CD14-positive monocyte (primary cell): ENCODE data around the gene UST. TPM values are rescaled to one million over a fixed set of nuclear protein-coding genes. Genes with fewer than 3 reads are reported as not detected.

Experiments used
- DNase-seq, 3 donors: peaks; one replicate each; pipeline ENCODE4 v3.0.0-alpha.2; 2011 to 2022
- H2AFZ ChIP-seq: 2 replicates; pipeline ENCODE4 v1.6.0; 2012; ENCODE audit warnings: mild to moderate bottlenecking, low read depth, low read length, inconsistent platforms; ENCODE audit not compliant: insufficient read depth, poor library complexity, severe bottlenecking
- H3K27ac ChIP-seq, 2 donors: 1 replicate in 1 of 2; 2 replicates in 1 of 2; pipeline ENCODE4 v1.5.1; 2012 to 2013; ENCODE audit warnings: low read length in 2 of 2, control low read depth in 1 of 2, inconsistent platforms in 1 of 2, low read depth in 1 of 2, mild to moderate bottlenecking in 1 of 2
- H3K27me3 ChIP-seq, 2 donors: one replicate each; pipeline versions ENCODE4 v1.6.0 to v1.6.1; 2011 to 2013; ENCODE audit warnings: low read length in 2 of 2; ENCODE audit not compliant: control insufficient read depth in 2 of 2, insufficient read depth in 2 of 2
- H3K36me3 ChIP-seq, 2 donors: replicated peaks in 1 of 2; 1 replicate in 1 of 2; 2 replicates in 1 of 2; pipeline versions ENCODE4 v1.5.1 to v1.6.1; 2012 to 2013; ENCODE audit warnings: low read length in 2 of 2, control low read depth in 1 of 2, inconsistent platforms in 1 of 2, mild to moderate bottlenecking in 1 of 2; ENCODE audit not compliant: insufficient read depth in 2 of 2, control insufficient read depth in 1 of 2
- H3K4me1 ChIP-seq, 2 donors: 1 replicate in 1 of 2; 2 replicates in 1 of 2; pipeline versions ENCODE4 v1.5.1 to v1.6.1; 2012 to 2013; ENCODE audit warnings: low read length in 2 of 2, control low read depth in 1 of 2, inconsistent platforms in 1 of 2, mild to moderate bottlenecking in 1 of 2, moderate library complexity in 1 of 2; ENCODE audit not compliant: insufficient read depth in 2 of 2, control insufficient read depth in 1 of 2
- H3K4me2 ChIP-seq: replicated peaks from 2 replicates; pipeline ENCODE3; 2012; ENCODE audit warnings: low read length, moderate library complexity, mild to moderate bottlenecking; ENCODE audit not compliant: poor library complexity, severe bottlenecking; ENCODE audit errors: extremely low read depth
- H3K4me3 ChIP-seq, 3 experiments: fragments of 200-600 bp in 1 of 3; sonication (generic) in 1 of 3; replicated peaks in 1 of 3; 1 replicate in 2 of 3; 2 replicates in 1 of 3; pipeline ENCODE4 v1.5.1; 2011 to 2013; ENCODE audit warnings: low read length in 3 of 3, mild to moderate bottlenecking in 3 of 3, control low read depth in 2 of 3, low read depth in 2 of 3, inconsistent platforms in 1 of 3, moderate library complexity in 1 of 3
- H3K79me2 ChIP-seq: 2 replicates; pipeline ENCODE4 v1.6.0; 2012; ENCODE audit warnings: mild to moderate bottlenecking, control low read depth, inconsistent platforms, low read length, moderate library complexity; ENCODE audit not compliant: insufficient read depth
- H3K9ac ChIP-seq: 2 replicates; pipeline ENCODE4 v1.6.0; 2017; ENCODE audit warnings: low read length, mild to moderate bottlenecking; ENCODE audit not compliant: insufficient read depth, poor library complexity, severe bottlenecking
- H3K9me3 ChIP-seq, 2 donors: replicated peaks in 1 of 2; 1 replicate in 1 of 2; 2 replicates in 1 of 2; pipeline versions ENCODE4 v1.5.1 to v1.6.1; 2012 to 2013; ENCODE audit warnings: low read length in 2 of 2, control low read depth in 1 of 2; ENCODE audit not compliant: control insufficient read depth in 1 of 2, insufficient read depth in 1 of 2
- H4K20me1 ChIP-seq: 2 replicates; pipeline ENCODE4 v1.6.0; 2012; ENCODE audit warnings: mild to moderate bottlenecking, low read length, control low read depth, moderate library complexity; ENCODE audit not compliant: insufficient read depth
- H3K27ac Mint-ChIP-seq, 7 donors: one replicate each; pipeline ENCODE4 v1.8.0; 2020; ENCODE audit warnings: mild to moderate bottlenecking in 7 of 7, mixed read lengths in 7 of 7, moderate library complexity in 6 of 7, inconsistent platforms in 2 of 7
- H3K27me3 Mint-ChIP-seq, 3 donors: one replicate each; pipeline ENCODE4 v1.8.0; 2021 to 2022; ENCODE audit warnings: low read depth in 3 of 3, mild to moderate bottlenecking in 3 of 3, mixed read lengths in 3 of 3, moderate library complexity in 3 of 3, inconsistent platforms in 1 of 3
- H3K36me3 Mint-ChIP-seq, 2 donors: one replicate each; pipeline ENCODE4 v1.8.0; 2020; ENCODE audit warnings: mixed read lengths in 2 of 2, inconsistent platforms in 1 of 2, mild to moderate bottlenecking in 1 of 2
- H3K4me1 Mint-ChIP-seq: one replicate; pipeline ENCODE4 v1.8.0; 2020; ENCODE audit warnings: mild to moderate bottlenecking, mixed read lengths
- H3K4me3 Mint-ChIP-seq, 2 donors: one replicate each; pipeline ENCODE4 v1.8.0; 2020; ENCODE audit warnings: mild to moderate bottlenecking in 2 of 2, mixed read lengths in 2 of 2, moderate library complexity in 1 of 2
- H3K9me3 Mint-ChIP-seq, 7 donors: one replicate each; pipeline ENCODE4 v1.8.0; 2020 to 2022; ENCODE audit warnings: mixed read lengths in 7 of 7, mild to moderate bottlenecking in 6 of 7, moderate library complexity in 6 of 7, inconsistent platforms in 2 of 7
- CTCF ChIP-seq: fragments of 200-600 bp; IDR thresholded peaks from one replicate; pipeline ENCODE4 v1.8.0; 2022; ENCODE audit warnings: antibody characterized with exemption, mild to moderate bottlenecking
- WGBS: methylation state at CpG from one replicate; pipeline ENCODE4 v1.1.5; 2013; ENCODE audit warnings: missing lambda C conversion rate; ENCODE audit not compliant: insufficient coverage; 5-methylcytosine and 5-hydroxymethylcytosine counted together
- intact Hi-C, 2 donors: fragments of 100-400 bp; cut with micrococcal nuclease; formaldehyde crosslinking; loops; one replicate each; pipeline versions ENCODE4 v1.15.0 to v1.15.1; 2023
- polyA plus RNA-seq, 3 donors: library from polyadenylated mRNA; depleted of rRNA in 1 of 3; unstranded in 2 of 3; stranded (reverse) in 1 of 3; fragments of 300-500 nt in 2 of 3; fragments of >200 nt in 1 of 3; fragmentation: Illumina TruSeq in 2 of 3; gene quantifications; 1 replicate in 2 of 3; 2 replicates in 1 of 3; pipeline ENCODE4 v1.2.3, GENCODE V29; 2012 to 2021

Gene UST
- polyA plus RNA-seq, 3 donors, result 0.33 to 0.53 (median 0.48) TPM

GRCh38 chr6:148985499-148985898 is 238.7 kb downstream of the UST start:
- no peak overlapping the region for H3K27ac ChIP-seq
- no CpG with 5 or more reads among the region's 4 CpGs for WGBS
- Mint-ChIP-seq H3K27me3 (peaks cover 0 to 8% (median 1%) of the 10 kb centered on the region in 3 donors), H3K4me1 (peaks cover 7% of the 10 kb centered on the region), H3K4me3 (no peak overlapping the region), H3K36me3 (no peaks in the 10 kb centered on the region), H3K27ac (no peak overlapping the region), H3K9me3 (peaks cover 0 to 3% (median 0%) of the 10 kb centered on the region in 7 donors)
- intact Hi-C loops, result no loop called here
- DNase-seq, result no peak
- H3K9ac ChIP-seq, result no peak overlapping the region
- H3K4me3 ChIP-seq, result no peak overlapping the region
- no peaks in the 10 kb centered on the region for H4K20me1 ChIP-seq
- no peaks in the 10 kb centered on the region for H3K4me1 ChIP-seq
- H3K36me3 ChIP-seq, result no peaks in the 10 kb centered on the region
- H3K9me3 ChIP-seq, result no peaks in the 10 kb centered on the region
- no peak overlapping the region for H2AFZ ChIP-seq
- no peak for TF ChIP-seq CTCF
- no peaks in the 10 kb centered on the region for H3K79me2 ChIP-seq
- no peaks in the 10 kb centered on the region for H3K27me3 ChIP-seq
- no peak overlapping the region for H3K4me2 ChIP-seq

GRCh38 chr6:148986608-148987007 is 239.8 kb downstream of the UST start:
- H2AFZ ChIP-seq, result no peak overlapping the region
- H3K9me3 ChIP-seq, result no peaks in the 10 kb centered on the region
- H3K4me1 Mint-ChIP-seq, result peaks cover 7% of the 10 kb centered on the region
- no peaks in the 10 kb centered on the region for H3K27me3 ChIP-seq
- no peaks in the 10 kb centered on the region for H3K36me3 ChIP-seq
- no peaks in the 10 kb centered on the region for H3K36me3 Mint-ChIP-seq
- no peak for DNase-seq
- 94% methylated on average over 3 of the region's 3 CpGs for WGBS
- no peak overlapping the region for H3K4me2 ChIP-seq
- no peak overlapping the region for H3K4me3 ChIP-seq
- no peak overlapping the region for H3K9ac ChIP-seq
- intact Hi-C loops, result no loop called here
- H3K4me3 Mint-ChIP-seq, result no peak overlapping the region
- H3K27ac Mint-ChIP-seq, result no peak overlapping the region
- no peak for TF ChIP-seq CTCF
- no peaks in the 10 kb centered on the region for H3K79me2 ChIP-seq
- no peaks in the 10 kb centered on the region for H4K20me1 ChIP-seq
- H3K27ac ChIP-seq, result no peak overlapping the region
- peaks cover 0 to 3% (median 0%) of the 10 kb centered on the region in 7 donors for H3K9me3 Mint-ChIP-seq
- peaks cover 0 to 9% (median 1%) of the 10 kb centered on the region in 3 donors for H3K27me3 Mint-ChIP-seq
- no peaks in the 10 kb centered on the region for H3K4me1 ChIP-seq
